NT2/D1 (cell line): Measurements from ENCODE around the gene GGT6.

Experiments used
- DNase-seq: peaks from one replicate; pipeline ENCODE4 v3.0.0-alpha.2; 2011; ENCODE audit warnings: low read depth, low spot score
- H3K27me3 ChIP-seq: 2 replicates; pipeline ENCODE4 v1.6.0; 2011; ENCODE audit warnings: mild to moderate bottlenecking; ENCODE audit not compliant: insufficient read length, insufficient read depth
- H3K36me3 ChIP-seq: 2 replicates; pipeline ENCODE4 v1.6.1; 2011; ENCODE audit warnings: mild to moderate bottlenecking, low read length, mixed read lengths; ENCODE audit not compliant: insufficient read depth, insufficient read length
- H3K4me1 ChIP-seq: 2 replicates; pipeline ENCODE4 v1.5.1; 2011; ENCODE audit not compliant: insufficient read depth, insufficient read length
- H3K4me3 ChIP-seq: 2 replicates; pipeline ENCODE4 v1.5.1; 2011; ENCODE audit warnings: low read depth; ENCODE audit not compliant: insufficient read length
- H3K9ac ChIP-seq: 2 replicates; pipeline ENCODE4 v1.6.0; 2011; ENCODE audit warnings: low read depth; ENCODE audit not compliant: insufficient read length
- H3K9me3 ChIP-seq: 2 replicates; pipeline ENCODE4 v1.5.1; 2011; ENCODE audit warnings: mild to moderate bottlenecking, low read length; ENCODE audit not compliant: insufficient read depth
- SUZ12 ChIP-seq: IDR thresholded peaks from 2 replicates; pipeline ENCODE4 v1.6.1; 2011; ENCODE audit not compliant: insufficient read length, insufficient read depth; ENCODE audit errors: extremely low read depth
- YY1 ChIP-seq: IDR thresholded peaks from 2 replicates; pipeline ENCODE4 v1.6.1; 2011; ENCODE audit not compliant: insufficient read length, insufficient read depth
- ZNF274 ChIP-seq: IDR thresholded peaks from 2 replicates; pipeline ENCODE4 v1.6.1; 2011; ENCODE audit warnings: mild to moderate bottlenecking, low read depth, low read length

The GGT6 gene

GRCh38 chr17:4511199-4511932, 49.0 kb downstream of the GGT6 start:
- Histone ChIP-seq H3K27me3 (peaks cover 14% of the 10 kb centered on the region), H3K9me3 (no peaks in the 10 kb centered on the region), H3K36me3 (no peaks in the 10 kb centered on the region), H3K9ac (no peak overlapping the region), H3K4me1 (peaks cover 23% of the 10 kb centered on the region), H3K4me3 (no peak overlapping the region)
- TF ChIP-seq ZNF274 (no peak), SUZ12 (no peak), YY1 (no peak)
- no peak for DNase-seq

DNA sequence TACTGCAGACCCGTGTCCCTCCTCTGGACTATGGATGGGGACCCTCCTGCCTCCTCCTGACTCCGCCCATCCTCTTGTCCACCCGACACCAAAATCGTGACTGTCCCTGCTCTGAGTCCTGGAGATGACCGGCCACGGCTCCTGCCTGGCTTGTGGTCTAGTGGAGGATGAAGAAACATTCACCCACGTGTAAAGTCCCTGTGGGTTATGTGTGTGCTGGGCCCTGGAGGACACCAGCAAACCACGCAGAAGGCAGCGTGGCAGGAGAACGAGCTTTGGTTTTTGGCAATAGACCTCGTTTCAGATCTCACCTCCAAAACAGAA, 49.8 kb downstream of the GGT6 start:
- Histone ChIP-seq H3K36me3 (no peaks in the 10 kb centered on the region), H3K9me3 (no peaks in the 10 kb centered on the region), H3K4me1 (peaks cover 29% of the 10 kb centered on the region), H3K4me3 (no peak overlapping the region), H3K27me3 (peaks cover 12% of the 10 kb centered on the region), H3K9ac (no peak overlapping the region)
- no peak for DNase-seq
- TF ChIP-seq YY1: no peak
- TF ChIP-seq ZNF274: no peak

GRCh38 chr17:4509923-4510617, 50.3 kb downstream of the GGT6 start:
- Histone ChIP-seq H3K9me3 (no peaks in the 10 kb centered on the region), H3K36me3 (no peaks in the 10 kb centered on the region), H3K9ac (no peak overlapping the region), H3K4me3 (no peak overlapping the region), H3K27me3 (peaks cover 12% of the 10 kb centered on the region), H3K4me1 (peaks cover 31% of the 10 kb centered on the region)
- TF ChIP-seq ZNF274: no peak
- no peak for TF ChIP-seq YY1
- no peak for TF ChIP-seq SUZ12
- DNase-seq: no peak

DNA sequence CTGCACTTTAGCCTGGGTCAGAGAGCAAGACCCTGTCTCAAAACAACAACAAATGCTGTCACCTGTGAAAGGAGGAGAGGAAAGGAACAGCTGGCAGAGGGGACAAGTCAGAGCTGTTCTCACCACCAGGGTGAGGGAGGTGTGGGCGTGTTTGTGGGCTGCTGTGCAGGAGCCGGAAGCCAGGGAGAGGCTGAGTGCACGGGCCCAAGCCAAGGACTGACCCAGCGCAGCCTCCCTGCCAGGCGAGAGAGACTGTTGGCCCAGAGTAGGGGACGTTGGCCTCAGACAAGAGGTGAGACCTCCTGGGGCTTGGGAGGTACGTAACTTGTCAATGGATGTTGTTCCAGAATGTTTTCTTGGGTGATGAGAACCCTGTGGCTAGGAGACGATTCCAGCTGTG, 51.0 kb downstream of the GGT6 start:
- H3K27me3 ChIP-seq: peaks cover 12% of the 10 kb centered on the region
- TF ChIP-seq ZNF274: no peak
- no peak overlapping the region for H3K9ac ChIP-seq
- no peak for DNase-seq
- H3K4me1 ChIP-seq: peaks cover 35% of the 10 kb centered on the region
- no peak overlapping the region for H3K4me3 ChIP-seq
- no peaks in the 10 kb centered on the region for H3K36me3 ChIP-seq
- H3K9me3 ChIP-seq: no peaks in the 10 kb centered on the region

GRCh38 chr17:4508207-4508606, 52.2 kb downstream of the GGT6 start:
- Histone ChIP-seq H3K4me1 (peaks cover 30% of the 10 kb centered on the region), H3K27me3 (peaks cover 12% of the 10 kb centered on the region), H3K36me3 (no peaks in the 10 kb centered on the region), H3K9me3 (no peaks in the 10 kb centered on the region), H3K4me3 (no peak overlapping the region), H3K9ac (no peak overlapping the region)
- TF ChIP-seq YY1: no peak
- no peak for TF ChIP-seq ZNF274
- TF ChIP-seq SUZ12: no peak
- no peak for DNase-seq

GRCh38 chr17:4507361-4508111, 52.8 kb downstream of the GGT6 start:
- Histone ChIP-seq H3K4me3 (no peak overlapping the region), H3K27me3 (peaks cover 12% of the 10 kb centered on the region), H3K4me1 (peaks cover 31% of the 10 kb centered on the region), H3K9ac (no peak overlapping the region), H3K9me3 (no peaks in the 10 kb centered on the region), H3K36me3 (no peaks in the 10 kb centered on the region)
- no peak for DNase-seq
- TF ChIP-seq SUZ12 (no peak), YY1 (no peak), ZNF274 (no peak)
